Activated CD8-positive, alpha-beta memory T cell treated with anti-CD3 and anti-CD28 coated beads for 4 hours (primary cell): ENCODE data around the gene SAV1.
"Not testable (repeated sequence)": the region's sequence is repeated elsewhere in the genome, so short reads cannot be mapped to it uniquely, and the experiment has no call there.

Experiments used
- DNase-seq, 2 donors: peaks; one replicate each; pipeline ENCODE4 v3.0.0-alpha.2; 2020; ENCODE audit warnings: low read depth in 2 of 2

Gene SAV1

DNA sequence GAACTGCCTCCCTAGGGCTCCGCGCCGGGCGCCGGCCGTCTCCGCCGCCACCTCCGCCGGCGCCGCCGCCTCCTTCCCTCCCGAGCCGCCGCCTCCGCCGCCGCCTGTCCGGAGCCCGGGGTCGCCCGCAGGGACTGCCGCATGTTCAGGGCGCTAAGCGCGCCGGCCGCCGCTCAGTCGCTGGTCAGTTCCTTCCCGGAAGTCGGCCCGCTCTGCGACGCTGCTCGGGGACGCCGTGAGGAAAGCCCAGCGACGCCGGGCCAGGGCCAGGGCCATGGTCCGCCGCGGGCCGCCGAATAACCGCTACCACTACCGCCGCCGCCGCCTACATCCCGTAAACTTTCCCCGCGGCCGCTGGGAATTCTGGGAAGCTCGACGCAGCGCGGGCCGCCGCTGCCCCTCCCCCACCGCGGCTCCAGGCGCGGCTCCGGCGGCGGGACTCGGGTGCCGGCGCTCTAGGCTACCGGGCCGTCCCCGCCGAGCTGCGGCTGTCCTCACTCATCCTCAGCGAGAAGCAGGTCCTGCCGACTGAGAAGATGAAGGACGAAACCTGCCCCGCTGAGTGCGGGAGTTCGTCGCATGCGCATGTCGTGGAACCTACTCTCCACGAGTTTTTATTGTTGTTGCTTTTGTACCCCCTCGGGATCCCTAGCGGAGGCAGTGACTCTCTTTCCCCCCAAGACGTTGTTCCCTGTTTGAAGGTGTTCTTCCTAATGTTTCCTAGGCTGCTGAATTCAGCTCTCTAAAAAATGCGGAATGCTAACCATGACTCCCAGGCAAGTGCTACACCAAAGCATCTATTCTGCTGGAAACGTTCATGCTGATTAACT is at the start of gene SAV1:
TSS of gene SAV1 (minus strand) at position 311 of the 830 bp plus-strand sequence. CDS start 339 bp downstream, outside the sequence.
- peak; percentile 10 to 14 for DNase-seq

DNA sequence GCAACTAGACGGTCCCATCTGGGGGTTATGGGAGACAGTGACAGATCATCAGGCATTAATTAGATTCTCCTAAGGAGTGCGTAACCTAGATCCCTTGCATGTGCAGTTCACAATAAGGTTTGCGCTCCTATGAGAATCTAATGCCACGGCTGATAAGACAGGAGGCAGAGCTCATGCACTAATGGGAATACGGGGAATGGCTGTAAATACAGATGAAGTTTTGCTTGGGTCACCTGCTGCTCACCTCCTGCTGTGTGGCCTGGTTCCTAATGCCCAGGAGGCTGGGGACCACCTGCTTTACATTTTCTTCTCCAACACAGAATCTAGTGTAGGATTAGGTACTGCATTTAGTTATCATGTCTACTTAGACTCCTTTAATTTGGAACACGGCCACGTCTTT is 49.7 kb upstream of the SAV1 start:
- no peak for DNase-seq

DNA sequence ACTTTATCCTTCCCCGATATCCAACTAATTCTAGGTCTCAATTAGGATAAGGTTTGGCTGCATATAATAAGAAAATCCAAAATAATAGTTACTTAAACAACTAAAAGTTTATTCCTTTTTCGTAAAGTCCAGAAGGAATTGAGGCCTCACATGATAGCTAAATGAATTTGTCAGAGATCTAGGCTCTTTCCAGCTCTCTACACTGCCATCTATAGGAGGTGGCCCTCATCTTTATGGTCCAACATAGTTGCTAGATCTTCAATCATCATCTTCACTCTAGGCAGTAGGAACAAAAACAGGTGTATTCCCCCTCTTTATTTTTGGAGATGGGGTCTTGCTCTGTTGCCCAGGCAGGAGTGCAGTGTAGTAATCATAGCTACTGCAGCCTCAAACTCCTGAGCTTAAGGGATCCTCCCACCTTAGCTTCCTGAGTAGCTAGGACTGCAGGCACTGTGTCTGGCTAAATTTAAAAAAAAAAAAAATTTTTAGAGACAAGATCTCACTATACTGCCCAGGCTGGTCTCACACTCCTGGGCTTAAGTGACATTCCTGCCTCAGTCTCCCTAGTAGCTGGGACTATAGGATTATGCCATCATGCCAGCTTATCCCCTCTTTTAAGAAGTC is 46.5 kb upstream of the SAV1 start:
- no peak for DNase-seq

DNA sequence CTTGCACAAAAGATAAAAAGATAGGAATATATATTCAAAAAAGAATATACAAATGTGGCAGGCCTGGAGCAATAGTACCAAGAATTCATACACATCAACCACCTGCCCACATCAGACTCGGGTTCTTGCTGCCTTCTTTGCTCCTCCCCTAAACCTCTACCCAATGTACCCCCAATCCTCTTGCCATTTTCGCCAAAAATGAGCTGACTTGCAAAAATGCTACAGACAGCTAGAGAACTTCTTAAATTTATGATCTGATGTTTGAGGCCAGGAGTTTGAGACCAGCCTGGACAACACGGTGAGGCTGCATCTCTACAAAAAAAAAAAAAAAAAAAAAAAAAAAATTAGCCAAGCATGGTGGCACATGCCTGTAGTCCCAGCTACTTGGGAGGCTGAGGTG is 42.9 kb upstream of the SAV1 start:
- DNase-seq = no peak

DNA sequence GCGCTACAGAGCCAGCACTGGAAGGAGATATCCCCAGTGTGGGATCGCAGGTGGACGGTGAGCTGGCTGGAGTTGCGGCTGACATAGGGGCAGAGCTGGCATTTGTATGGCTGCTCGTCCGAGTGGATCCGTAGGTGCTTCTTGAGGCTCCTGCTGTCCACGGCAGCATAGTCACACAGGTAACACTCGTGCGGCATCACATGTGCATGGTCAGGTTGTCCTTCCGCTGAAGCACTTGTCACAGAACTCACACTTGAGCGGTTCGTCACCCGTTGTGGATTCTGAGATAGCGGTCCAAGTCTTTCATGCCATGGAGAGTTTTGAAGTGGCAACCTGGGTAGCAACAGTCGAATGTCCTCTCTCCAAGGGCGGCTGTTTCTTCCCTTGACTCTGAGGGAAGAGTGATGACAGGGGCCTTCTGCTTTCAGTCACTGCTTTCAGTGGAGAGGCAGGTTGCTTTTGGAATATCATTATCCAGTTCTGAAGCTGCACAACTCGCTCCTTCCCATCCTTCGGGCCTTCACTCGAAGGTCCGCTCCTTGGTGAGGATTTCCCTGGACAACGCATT is 37.0 kb upstream of the SAV1 start:
- DNase-seq = no peak

DNA sequence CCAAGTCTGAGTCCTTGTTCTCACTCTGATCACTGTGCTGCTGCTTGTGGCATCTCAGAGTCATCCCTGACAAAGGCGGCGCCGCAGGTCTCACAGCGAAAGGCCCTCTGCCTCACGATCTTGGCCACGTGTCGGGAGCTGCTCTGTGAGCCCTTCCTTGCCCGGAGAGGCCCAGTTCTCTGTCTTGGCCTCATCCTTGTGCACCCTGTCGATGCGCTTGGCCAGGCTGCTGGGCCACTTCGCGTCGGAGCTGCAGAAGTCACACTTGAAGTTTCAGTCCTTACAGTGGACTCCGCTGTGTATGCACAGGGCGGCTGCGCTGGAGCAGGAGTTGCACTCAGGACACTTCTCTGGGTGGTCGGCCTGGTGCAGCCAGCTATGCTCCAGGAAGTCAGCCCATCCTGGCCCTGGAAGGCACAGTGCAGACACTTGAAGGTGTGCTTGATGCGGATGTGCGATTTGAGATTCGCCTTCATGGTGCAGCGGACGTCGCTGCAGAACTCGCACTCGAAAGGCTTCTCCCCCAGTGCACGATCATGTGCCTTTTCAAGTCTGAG is 36.4 kb upstream of the SAV1 start:
- no peak for DNase-seq

DNA sequence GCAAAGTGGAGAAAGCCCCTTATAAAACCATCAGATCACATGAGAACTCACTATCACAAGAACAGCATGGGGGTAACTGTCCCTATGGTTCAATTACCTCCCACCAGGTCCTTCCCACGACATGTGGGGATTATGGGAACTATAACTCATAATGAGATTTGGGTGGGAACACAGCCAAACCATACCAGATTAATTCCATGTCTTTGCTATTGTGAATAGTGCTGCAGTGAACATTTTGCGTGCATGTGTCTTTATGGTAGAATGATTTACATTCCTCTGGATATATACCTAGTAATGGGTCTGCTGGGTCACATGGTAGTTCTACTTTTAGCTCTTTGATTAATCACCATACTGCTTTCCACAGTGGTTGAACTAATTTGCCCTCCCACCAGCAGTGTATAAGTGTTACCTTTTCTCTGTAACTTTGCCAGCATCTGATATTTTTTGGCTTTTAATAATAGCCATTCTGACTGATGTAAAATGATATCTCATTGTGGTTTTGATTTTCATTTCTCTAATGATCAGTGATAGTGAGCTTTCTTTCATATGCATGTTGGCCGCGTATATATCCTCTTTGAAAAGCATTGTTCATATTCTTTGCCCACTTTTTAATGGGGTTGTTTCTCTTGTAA is 29.7 kb upstream of the SAV1 start:
- no peak for DNase-seq

DNA sequence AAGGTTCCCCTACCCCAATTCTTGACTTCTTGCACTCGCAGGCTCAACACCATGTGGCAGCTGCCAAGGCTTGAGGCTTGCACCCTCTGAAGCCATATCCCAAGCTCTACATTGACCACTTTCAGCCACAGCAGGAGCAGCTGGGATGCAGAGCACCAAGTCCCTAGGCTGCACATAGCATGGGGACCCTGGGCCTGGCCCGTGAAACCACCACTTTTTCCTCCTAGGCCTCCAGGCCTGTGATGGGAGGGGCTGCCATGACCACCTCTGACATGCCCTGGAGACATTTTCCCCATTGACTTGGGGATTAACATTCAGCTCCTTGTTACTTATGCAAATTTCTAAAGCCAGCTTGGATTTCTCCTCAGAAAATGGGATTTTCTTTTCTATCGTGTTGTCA is 26.2 kb upstream of the SAV1 start:
- not testable (repeated sequence) for DNase-seq

DNA sequence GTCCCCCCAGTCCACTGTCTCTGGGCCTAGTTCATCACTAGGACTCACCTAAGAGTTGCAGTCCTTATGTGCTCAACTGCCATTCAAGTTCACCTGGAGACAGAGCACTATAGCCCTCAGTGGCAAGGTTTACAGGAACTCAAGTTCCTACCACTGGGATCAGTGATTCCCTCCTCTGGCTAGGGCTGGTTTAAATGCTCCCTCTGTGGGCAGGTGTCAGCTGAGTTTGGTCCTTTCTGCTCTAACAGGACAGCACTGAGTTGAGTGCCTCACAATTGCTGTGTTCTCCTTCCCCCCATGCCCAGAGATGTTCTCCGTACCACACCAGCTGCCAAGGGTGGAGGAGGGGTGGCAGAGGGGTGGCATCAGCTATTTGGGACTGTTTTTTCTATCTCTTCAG is 20.8 kb upstream of the SAV1 start:
- DNase-seq = no peak

DNA sequence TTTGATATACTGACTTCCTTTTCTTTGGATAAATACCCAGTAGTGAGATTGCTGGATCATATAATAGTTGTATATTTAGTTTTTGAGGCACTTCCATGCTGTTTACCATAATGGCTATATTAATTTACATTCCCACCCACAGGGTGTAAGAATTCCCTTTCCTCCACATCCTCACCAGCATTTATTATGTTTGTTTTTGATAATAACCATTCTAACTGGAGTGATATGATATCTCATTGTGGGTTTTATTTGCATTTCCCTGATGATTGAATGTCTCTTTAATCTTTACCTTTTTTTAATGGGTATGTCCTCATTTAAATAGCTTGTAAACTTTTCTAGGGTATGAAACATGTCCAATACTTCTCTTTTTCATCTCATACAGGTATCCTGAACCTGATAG is 11.6 kb upstream of the SAV1 start:
- no peak for DNase-seq

DNA sequence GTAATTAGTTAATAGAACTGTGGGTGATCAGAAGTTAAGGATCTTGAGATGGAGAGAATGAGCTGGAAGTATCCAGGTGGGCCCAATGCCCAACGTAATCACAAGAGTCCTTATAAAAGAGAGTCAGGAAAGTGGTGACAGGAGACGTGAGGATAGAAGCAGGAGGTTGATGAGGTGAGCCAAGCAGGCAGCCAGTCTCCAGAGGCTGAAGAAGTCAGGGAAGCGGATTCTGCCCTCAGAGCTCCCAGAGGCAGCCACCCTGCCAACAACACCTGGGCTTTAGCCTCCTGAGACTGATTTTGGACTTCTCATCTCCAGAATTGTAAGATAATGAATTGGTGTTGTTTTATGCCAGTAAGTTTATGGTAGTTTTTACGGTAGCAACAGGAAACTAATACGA is 10.1 kb upstream of the SAV1 start:
- DNase-seq = no peak

DNA sequence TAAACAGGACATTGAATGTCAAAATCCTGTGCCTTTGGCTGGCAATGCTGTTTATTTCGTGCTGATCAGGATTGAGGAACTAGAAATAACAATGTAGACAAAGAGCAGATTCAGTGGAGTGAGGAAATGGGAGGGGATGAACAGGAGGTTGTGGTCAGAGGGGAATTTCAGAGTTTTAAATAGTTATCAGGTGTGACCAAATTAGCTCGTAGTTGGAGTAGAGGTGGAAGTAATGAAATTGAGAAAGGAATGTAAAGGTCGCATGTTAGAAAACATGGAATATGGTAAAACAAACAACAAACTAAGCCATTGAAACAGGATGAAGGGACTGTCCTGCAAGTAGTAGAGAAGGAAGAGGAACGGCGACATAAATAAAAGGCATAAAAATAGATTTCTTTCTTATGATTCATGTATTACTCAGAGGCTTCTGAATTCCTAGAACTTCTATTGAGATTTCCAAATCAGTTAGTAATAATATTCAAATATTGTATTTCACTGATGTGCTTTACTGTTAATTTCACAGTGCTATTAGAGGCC is 9.5 kb upstream of the SAV1 start:
- DNase-seq = no peak

DNA sequence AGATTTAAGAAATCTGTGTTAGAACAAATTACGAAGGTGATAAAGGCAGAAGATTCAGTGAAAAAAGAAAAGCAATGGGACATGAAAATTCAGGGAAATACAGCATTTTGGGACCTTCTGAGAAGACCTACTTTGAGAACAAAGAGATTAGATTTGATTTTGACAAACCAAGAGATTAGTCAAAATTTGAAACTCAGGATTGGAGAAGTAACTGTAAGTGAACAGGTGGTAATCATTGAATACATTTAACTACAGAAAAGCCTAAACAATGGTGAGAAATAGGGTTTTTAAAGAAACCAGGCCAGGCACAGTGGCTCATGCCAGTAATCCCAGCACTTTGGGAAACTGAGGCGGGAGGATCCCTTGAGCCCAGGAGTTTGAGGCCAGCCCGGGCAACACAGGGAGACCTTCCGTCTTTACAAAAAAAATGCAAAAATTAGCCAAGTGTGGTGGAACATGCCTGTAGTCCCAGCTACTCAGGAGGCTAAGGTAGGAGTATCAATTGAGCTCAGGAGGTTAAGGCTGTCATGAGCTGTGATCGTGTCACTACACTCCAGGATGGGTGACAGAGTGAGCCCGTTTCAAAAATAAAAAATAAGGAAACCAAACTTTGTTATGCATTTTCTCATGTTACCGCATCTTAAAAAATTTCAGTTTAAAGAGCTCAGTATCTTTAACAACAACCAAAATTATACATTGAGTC is 8.9 kb upstream of the SAV1 start:
- DNase-seq = no peak

DNA sequence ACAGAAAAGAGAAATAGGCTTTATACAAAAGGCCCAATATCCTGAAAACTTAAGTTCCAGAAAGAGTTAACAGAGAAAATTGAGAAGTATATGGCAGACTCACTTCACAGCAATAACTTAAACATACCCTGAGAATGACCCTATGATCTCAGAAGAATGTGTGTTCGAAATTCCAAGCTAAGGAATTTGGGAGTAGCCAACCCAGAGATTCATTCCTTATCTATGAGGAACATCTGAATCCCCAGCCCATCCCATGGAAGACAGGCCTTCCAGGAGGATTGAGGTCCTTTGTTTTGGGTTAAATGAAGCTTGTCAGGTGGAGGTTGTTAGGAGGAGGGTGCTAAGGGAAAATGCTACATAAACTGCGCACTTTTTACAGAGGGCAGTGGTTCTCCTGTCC is 7.5 kb upstream of the SAV1 start:
- DNase-seq = no peak

DNA sequence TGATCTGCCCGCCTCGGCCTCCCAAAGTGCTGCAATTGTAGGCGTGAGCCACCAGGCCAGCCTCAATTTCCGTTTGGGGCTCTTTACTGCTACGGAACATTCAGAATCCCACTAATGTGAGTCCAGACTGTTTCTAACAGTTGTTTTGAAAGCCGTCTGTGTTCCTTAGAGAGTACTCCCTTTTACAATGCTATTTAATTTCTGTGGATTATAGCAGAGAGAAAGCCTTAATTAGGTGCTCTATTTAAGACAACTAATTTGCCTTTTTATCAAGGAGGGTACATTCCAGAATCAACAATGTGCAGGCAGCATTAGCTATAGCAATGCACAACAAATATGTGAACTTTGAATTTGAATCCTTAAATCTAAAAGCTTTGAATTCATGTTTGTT is 2.8 kb upstream of the SAV1 start:
- no peak for DNase-seq

DNA sequence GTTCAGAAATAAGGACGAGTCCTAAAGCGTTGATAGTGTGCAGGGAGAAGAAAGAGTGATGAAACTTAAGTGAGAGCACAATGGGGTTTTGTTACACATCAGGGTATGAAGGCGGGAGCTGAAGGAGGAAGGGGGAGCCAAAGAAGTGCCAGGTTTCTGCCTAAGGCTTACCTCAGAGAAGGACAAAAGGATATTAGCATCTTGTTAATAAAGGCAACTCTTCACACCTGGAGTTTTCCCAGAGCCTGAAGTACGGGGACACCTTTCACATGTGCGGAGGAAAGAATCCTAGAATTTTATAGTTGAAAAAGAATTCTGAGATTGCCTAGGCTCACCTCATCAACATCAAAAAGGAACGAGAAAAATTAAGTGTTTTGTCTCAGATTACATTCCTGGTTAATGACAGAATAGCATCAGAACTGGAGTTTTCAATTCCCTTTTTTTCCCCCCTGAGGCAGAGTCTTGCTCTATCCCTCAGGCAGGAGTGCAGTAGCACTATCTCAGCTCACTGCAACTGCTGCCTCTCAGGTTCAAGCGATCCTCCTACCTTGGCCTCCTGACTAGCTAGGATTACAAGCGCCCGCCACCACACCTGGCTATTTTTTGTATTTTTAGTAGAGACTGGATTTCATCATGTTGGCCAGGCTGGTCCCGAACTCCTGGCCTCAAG is 2.2 kb upstream of the SAV1 start:
- no peak for DNase-seq

DNA sequence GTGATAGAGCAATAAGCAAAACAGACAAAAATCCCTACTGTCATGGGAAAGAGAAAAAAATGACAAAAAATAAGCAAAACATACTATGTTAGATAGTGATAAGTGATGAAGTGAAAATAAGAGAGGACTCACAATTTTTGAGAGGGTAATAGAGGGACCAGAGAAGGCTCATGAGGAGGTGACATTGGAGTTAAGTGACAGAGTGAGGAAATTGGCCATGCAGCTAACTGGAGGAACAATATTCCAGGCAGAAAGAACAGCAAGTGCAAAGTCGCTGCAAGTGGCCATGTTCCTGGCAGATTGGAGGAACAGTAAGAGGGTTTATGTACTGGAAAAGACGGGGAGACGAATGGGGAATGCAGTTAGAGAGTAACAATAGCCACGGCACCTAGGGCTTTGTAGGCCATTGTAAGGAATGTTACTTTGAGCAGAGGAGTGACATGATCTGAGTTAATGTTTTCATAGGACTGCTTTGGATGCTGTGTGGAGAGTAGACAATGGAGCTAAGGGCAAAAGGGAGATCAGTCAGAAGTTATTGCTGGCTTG is 1.4 kb upstream of the SAV1 start:
- no peak for DNase-seq

DNA sequence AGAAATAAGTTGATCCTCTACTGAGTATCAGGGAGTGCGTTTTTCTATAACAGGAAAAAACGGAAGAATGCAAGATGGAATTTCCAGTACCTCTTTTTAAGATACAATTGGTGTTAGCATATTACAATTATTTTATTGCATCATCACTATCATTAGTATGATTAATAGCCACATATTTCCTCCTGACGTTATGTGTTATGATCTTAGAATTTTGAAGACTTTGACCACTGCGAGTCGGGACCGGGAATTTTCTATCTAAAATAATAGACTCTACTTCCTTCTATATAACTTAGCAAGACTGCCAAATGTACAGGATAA is 679 bp upstream of the SAV1 start:
- DNase-seq = no peak

DNA sequence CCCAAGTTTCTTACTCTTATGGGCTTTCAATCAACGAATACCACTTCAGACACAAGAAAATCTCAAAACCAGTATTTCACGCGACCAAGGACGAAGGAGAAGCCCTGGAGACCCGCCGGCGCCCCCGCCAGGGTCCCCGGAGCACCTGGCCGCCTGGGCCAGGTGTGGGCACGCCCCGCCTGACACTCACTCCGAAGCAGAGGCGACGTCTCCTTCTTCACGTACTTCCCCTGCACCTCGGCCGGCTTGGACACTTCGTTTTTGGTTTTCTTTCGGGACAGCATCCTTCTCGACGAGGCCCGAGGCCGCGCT is 466 bp downstream of the SAV1 start:
- DNase-seq = no peak

DNA sequence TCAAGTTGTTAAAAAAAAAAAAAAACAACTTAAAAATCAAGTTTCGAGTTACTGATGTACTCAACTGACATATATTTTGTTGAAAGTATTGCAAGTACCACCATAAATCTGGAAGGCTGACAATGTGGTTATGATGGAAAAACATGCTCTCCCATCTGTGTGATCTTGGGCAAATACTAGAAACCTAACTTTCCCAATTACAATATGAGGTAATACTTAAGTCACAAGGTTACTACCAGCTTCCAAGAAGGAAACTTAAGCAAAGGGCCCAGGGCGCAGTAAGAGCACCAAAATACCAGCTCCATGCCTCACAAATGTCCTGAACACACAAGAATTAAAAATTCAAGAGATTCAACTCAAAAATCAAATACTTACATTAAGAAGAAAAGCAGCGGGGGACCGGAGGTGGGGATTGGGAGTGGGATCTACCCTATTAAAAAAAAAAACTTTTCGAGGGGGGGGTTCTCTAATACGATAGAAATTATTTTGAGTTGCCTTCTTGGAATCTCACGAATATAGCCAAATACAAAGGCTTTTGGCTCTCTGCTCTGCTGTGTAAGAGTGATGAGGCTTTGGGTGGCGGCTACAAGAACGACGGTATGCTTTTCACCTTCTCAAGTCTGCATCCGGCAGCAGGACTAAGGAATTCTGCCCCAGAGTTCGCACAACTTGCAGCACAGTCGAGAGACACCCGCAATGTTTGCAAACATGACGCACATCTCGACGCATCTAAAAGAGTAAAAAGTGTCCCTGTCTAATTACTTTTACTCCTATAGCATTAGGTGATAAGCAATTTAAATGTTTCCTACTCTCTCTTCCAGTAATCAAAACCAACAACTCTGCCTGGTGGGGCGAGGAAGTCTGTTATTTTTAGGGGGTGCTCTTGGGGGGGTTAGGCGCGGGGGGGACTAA is 1.1 kb downstream of the SAV1 start:
- DNase-seq = no peak
